B cell (primary cell): ENCODE results near the gene POLE.

Experiments used
- EZH2 ChIP-seq: IDR thresholded peaks from 2 replicates; pipeline ENCODE4 v1.6.1; 2012; ENCODE audit warnings: borderline replicate concordance, low read depth, mild to moderate bottlenecking, moderate library complexity, low read length; ENCODE audit not compliant: insufficient read depth, poor library complexity, severe bottlenecking
- TF ChIP-seq, protein P1 (sequence below): fragments of 200-600 bp; IDR thresholded peaks from one replicate; pipeline ENCODE4 v1.8.0; 2022; ENCODE audit warnings: antibody characterized with exemption, mild to moderate bottlenecking

DNA sequence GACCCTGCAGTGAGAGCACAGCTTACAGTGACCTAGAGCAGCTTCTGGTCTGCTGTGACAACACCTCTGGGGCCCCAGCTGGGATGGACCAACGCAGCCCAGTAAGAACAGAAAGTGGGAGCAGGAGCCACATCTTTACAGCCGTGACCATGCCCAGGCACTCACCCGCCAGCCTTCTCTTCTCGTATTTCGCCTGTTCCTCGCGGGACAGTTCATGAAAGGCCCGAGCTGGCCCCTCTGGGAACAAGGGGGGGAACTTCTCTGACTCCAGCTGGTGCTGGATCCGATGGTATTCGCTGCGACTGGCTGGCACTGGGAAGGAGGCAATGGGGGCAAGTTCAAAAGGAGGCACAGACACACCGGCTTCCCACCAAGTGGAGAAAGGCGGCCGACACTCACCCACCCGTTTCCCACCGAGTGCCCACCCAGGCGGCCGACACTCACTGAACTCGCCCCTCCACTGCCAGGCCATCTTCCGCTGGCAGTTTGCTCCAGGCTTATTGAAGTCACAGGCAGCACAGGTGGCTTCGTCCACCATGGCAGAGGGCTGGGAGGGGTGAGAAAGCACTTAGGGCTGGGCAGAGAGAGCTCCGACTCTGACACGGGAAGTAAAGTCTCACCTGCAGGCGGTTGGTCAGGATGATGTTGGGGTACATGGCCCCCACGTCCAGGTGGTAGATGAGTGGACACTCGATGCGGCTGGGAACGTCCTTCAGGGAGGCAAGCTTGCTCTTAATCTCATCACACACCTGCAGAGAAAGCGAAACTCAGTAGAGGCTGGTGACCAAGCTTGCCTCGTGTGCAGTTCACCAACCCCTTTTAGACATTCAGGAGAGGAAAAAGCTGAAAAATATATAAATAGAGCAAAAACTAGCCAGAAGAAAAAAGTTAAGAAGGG lies 18.7 kb downstream of the POLE start:
- TF ChIP-seq EZH2, result no peak
- TF ChIP-seq, protein P1, sequence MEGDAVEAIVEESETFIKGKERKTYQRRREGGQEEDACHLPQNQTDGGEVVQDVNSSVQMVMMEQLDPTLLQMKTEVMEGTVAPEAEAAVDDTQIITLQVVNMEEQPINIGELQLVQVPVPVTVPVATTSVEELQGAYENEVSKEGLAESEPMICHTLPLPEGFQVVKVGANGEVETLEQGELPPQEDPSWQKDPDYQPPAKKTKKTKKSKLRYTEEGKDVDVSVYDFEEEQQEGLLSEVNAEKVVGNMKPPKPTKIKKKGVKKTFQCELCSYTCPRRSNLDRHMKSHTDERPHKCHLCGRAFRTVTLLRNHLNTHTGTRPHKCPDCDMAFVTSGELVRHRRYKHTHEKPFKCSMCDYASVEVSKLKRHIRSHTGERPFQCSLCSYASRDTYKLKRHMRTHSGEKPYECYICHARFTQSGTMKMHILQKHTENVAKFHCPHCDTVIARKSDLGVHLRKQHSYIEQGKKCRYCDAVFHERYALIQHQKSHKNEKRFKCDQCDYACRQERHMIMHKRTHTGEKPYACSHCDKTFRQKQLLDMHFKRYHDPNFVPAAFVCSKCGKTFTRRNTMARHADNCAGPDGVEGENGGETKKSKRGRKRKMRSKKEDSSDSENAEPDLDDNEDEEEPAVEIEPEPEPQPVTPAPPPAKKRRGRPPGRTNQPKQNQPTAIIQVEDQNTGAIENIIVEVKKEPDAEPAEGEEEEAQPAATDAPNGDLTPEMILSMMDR, result no peak
